GM19438 (cell line): ENCODE measurements around the gene ARHGDIG.
"Not testable (repeated sequence)": the region's sequence is repeated elsewhere in the genome, so short reads cannot be mapped to it uniquely, and the experiment has no call there.

ENCODE experiments used
- ATAC-seq: cut with Tn5 transposase; IDR thresholded peaks from one replicate; pipeline ENCODE4 v1.9.1; 2021; ENCODE audit warnings: low read depth; ENCODE audit not compliant: unreplicated experiment

The ARHGDIG gene

GRCh38 chr16:280552-280951 is at the start of gene ARHGDIG:
TSS of gene ARHGDIG (plus strand) at chr16:280591. CDS start at chr16:280681, 90 bp downstream.
- ATAC-seq = no peak

- no peak for ATAC-seq
These were observed 49.4 kb upstream of the ARHGDIG start for GRCh38 chr16:230949-231348.

- ATAC-seq = peak; percentile 73
These were observed 45.7 kb upstream of the ARHGDIG start, which contains the start of gene FAM234A for GRCh38 chr16:234468-235305. TSS of gene FAM234A (plus strand) at chr16:234821. CDS start at chr16:254414, 19,593 bp downstream.

GRCh38 chr16:239948-240277 is 40.5 kb upstream of the ARHGDIG start:
- ATAC-seq = no peak

- ATAC-seq = no peak
These were observed 39.8 kb upstream of the ARHGDIG start for GRCh38 chr16:240559-240958.

GRCh38 chr16:242281-242680 is 38.1 kb upstream of the ARHGDIG start:
- ATAC-seq = no peak

GRCh38 chr16:243348-243747 is 37.0 kb upstream of the ARHGDIG start:
- ATAC-seq = no peak

- no peak for ATAC-seq
These were observed 35.3 kb upstream of the ARHGDIG start for GRCh38 chr16:245105-245504.

- no peak for ATAC-seq
These were observed 33.4 kb upstream of the ARHGDIG start for GRCh38 chr16:247027-247426.

GRCh38 chr16:249431-249830 is 31.0 kb upstream of the ARHGDIG start:
- ATAC-seq = no peak

- ATAC-seq = no peak
These were observed 27.7 kb upstream of the ARHGDIG start for GRCh38 chr16:252366-253337.

- ATAC-seq = no peak
These were observed 26.6 kb upstream of the ARHGDIG start for GRCh38 chr16:253833-254232.

GRCh38 chr16:254461-254860 is 25.9 kb upstream of the ARHGDIG start:
- no peak for ATAC-seq

- no peak for ATAC-seq
These were observed 25.2 kb upstream of the ARHGDIG start for GRCh38 chr16:255183-255582.

GRCh38 chr16:258091-258490 is 22.3 kb upstream of the ARHGDIG start:
- ATAC-seq = not testable (repeated sequence)

GRCh38 chr16:259226-259625 is 21.2 kb upstream of the ARHGDIG start:
- ATAC-seq = no peak

GRCh38 chr16:259814-260253 is 20.6 kb upstream of the ARHGDIG start:
- no peak for ATAC-seq

GRCh38 chr16:260326-260725 is 20.1 kb upstream of the ARHGDIG start:
- ATAC-seq = no peak

- ATAC-seq = no peak
These were observed 19.2 kb upstream of the ARHGDIG start for GRCh38 chr16:261031-261691.

GRCh38 chr16:262121-262745 is 18.2 kb upstream of the ARHGDIG start:
- no peak for ATAC-seq
